ENCODE measurements around the gene AUTS2.

GRCh38 chr7:70387217-70387616, 788.9 kb downstream of the AUTS2 start:
- TF ChIP-seq GATA2 (IDR thresholded peaks at IDR 0.05; ENCODE audit: low read depth, low read length): no peak
- no peak for TF ChIP-seq GATA3 (IDR thresholded peaks at IDR 0.05; ENCODE audit: low read depth, low read length)
